Thyroid gland (tissue), 4 donors: Measurements from ENCODE around the gene RNF11. TPM values are rescaled to one million over a fixed set of nuclear protein-coding genes. Genes with fewer than 3 reads are reported as not detected.

Experiments used
- DNase-seq, 2 donors: peaks; one replicate each; pipeline ENCODE4 v3.0.0-alpha.2; 2019
- H3K27ac ChIP-seq, 3 donors: fragments of 200-600 bp; sonication (generic); 1 replicate in 2 of 3; 2 replicates in 1 of 3; pipeline ENCODE4 v1.5.1; 2016 to 2019; ENCODE audit warnings: mild to moderate bottlenecking in 1 of 3, moderate library complexity in 1 of 3
- H3K27me3 ChIP-seq: fragments of 200-600 bp; sonication (generic); one replicate; pipeline ENCODE4 v1.5.1; 2019
- H3K36me3 ChIP-seq, 2 donors: fragments of 200-600 bp; sonication (generic); one replicate each; pipeline ENCODE4 v1.5.1; 2016 to 2019
- H3K4me1 ChIP-seq, 2 donors: fragments of 200-600 bp; sonication (generic); one replicate each; pipeline ENCODE4 v1.5.1; 2017 to 2019
- H3K4me3 ChIP-seq, 3 donors: fragments of 200-600 bp; sonication (generic); replicated peaks in 1 of 3; 1 replicate in 2 of 3; 2 replicates in 1 of 3; pipeline ENCODE4 v1.5.1; 2016; ENCODE audit warnings: mild to moderate bottlenecking in 1 of 3
- H3K9me3 ChIP-seq: fragments of 200-600 bp; sonication (generic); one replicate; pipeline ENCODE4 v1.5.1; 2017
- CTCF ChIP-seq, 6 experiments: fragments of 200-600 bp in 3 of 6; fragments of 450-650 bp in 3 of 6; sonication (generic) in 3 of 6; IDR thresholded peaks; one replicate each; pipeline ENCODE4 v1.5.1; 2016 to 2019; ENCODE audit warnings: antibody characterized with exemption in 6 of 6, mild to moderate bottlenecking in 2 of 6, inconsistent platforms in 1 of 6, moderate library complexity in 1 of 6
- POLR2A ChIP-seq, 2 donors: fragments of 450-650 bp; IDR thresholded peaks; one replicate each; pipeline ENCODE4 v1.6.1; 2017; ENCODE audit warnings: antibody characterized with exemption in 2 of 2, mild to moderate bottlenecking in 2 of 2, moderate library complexity in 1 of 2
- WGBS, 2 donors: methylation state at CpG; one replicate each; pipeline ENCODE4 v1.1.5; 2017; 5-methylcytosine and 5-hydroxymethylcytosine counted together
- intact Hi-C: fragments of 100-400 bp; cut with DNase I; formaldehyde crosslinking; loops from one replicate; pipeline ENCODE4 v1.15.1; 2023
- total RNA-seq, 4 donors: library from RNA; depleted of rRNA; stranded (reverse); fragments of >200 nt; gene quantifications; one replicate each; pipeline ENCODE4 v1.2.3, GENCODE V29; 2016

Gene RNF11
- total RNA-seq, 4 donors from 2014 or later: 113 to 134 (median 115) TPM

- 95 to 97% methylated on average over 4 of the region's 4 CpGs for WGBS, 2 donors
- H3K9me3 ChIP-seq: no peaks in the 10 kb centered on the region
- H3K36me3 ChIP-seq: no peaks in the 10 kb centered on the region
- no peak overlapping the region for H3K27ac ChIP-seq
- no peak for DNase-seq
- intact Hi-C loops: no loop called here
- H3K4me3 ChIP-seq: no peak overlapping the region
- H3K4me1 ChIP-seq: peaks cover 32 to 52% of the 10 kb centered on the region in 2 donors
- TF ChIP-seq CTCF (IDR thresholded peaks at IDR 0.05) (no peak), POLR2A (IDR thresholded peaks at IDR 0.05) (no peak)
- no peaks in the 10 kb centered on the region for H3K27me3 ChIP-seq
Measured at GRCh38 chr1:51263147-51263877, 27.2 kb downstream of the RNF11 start.

DNA sequence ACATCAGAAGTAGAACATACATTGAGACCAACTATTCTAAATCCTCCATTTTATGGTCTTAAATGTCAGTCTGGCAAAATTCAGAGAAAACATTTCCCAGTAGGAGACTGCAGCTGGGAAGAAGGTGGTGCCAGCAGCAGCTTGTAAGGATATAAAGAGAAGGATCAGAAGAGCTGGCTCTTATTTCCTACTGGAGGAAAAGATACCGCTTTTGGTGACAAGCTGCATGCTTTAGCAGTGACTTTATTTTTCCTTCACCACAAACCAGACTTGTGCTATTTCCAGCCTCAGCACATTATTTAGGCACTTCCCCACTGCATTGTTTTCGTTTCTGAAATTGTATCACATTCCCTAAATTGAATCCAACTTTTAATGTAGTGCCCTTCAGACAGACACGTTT is 28.4 kb downstream of the RNF11 start:
- peaks cover 26 to 51% of the 10 kb centered on the region in 2 donors for H3K4me1 ChIP-seq
- intact Hi-C loops: no loop called here
- 47 to 62% methylated on average over 3 of the region's 3 CpGs for WGBS, 2 donors
- no peak overlapping the region for H3K27ac ChIP-seq
- no peaks in the 10 kb centered on the region for H3K36me3 ChIP-seq
- no peak for DNase-seq
- H3K4me3 ChIP-seq: no peak overlapping the region
- H3K27me3 ChIP-seq: no peaks in the 10 kb centered on the region
- TF ChIP-seq CTCF (IDR thresholded peaks at IDR 0.05) (no peak), POLR2A (IDR thresholded peaks at IDR 0.05) (no peak)
- H3K9me3 ChIP-seq: no peaks in the 10 kb centered on the region

DNA sequence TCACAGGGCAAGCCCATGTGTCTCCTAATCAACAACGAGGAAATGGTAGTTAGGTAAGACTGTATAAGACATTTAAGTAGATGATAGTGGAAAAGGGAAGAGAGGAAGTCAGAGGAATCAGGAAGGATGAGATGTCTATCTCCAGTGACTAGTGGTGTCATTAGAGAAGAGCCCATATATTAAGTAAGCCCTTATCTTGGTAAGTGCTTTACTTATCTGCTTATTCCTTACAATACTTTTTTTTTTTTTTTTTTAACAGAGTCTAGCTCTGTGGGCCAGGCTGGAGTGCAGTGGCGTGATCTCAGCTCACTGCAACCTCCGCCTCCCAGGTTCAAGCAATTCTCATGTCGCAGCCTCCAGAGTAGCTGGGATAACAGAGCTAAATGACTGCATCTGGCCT is 29.5 kb downstream of the RNF11 start:
- no peaks in the 10 kb centered on the region for H3K27me3 ChIP-seq
- no peaks in the 10 kb centered on the region for H3K9me3 ChIP-seq
- WGBS, 2 donors: 90 to 94% methylated on average over 4 of the region's 4 CpGs
- DNase-seq: no peak
- intact Hi-C loops: no loop called here
- H3K27ac ChIP-seq: no peak overlapping the region
- no peak for TF ChIP-seq CTCF (IDR thresholded peaks at IDR 0.05)
- TF ChIP-seq POLR2A (IDR thresholded peaks at IDR 0.05): no peak
- H3K36me3 ChIP-seq: peaks cover 0 to 3% of the 10 kb centered on the region in 2 donors
- H3K4me1 ChIP-seq: peaks cover 22 to 51% of the 10 kb centered on the region in 2 donors
- H3K4me3 ChIP-seq: no peak overlapping the region

DNA sequence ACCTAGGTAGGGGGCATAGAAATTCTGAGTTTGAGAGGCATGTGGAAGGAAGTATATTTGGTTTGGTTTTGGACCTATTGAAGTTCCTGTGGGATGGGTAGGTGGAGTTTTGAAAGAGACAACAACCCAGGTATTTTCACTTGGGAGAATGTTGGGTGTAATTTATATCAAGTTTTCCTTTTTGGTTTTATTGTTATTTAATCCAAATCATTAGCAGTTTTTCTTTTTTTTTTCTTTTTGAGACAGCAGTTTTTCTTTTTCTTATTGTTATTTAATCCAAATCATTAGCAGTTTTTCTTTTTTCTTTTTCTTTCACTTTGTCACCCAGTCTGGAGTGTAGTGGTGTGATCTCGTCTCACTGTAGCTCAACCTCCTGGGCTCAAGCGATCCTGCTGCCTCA is 30.1 kb downstream of the RNF11 start:
- DNase-seq: no peak
- peaks cover 16 to 49% of the 10 kb centered on the region in 2 donors for H3K4me1 ChIP-seq
- 97 to 100% methylated on average over 2 of the region's 2 CpGs for WGBS, 2 donors
- no peak overlapping the region for H3K4me3 ChIP-seq
- H3K27me3 ChIP-seq: no peaks in the 10 kb centered on the region
- no peaks in the 10 kb centered on the region for H3K9me3 ChIP-seq
- intact Hi-C loops: no loop called here
- H3K27ac ChIP-seq: no peak overlapping the region
- TF ChIP-seq POLR2A (IDR thresholded peaks at IDR 0.05) (no peak), CTCF (IDR thresholded peaks at IDR 0.05) (no peak)
- peaks cover 0 to 8% of the 10 kb centered on the region in 2 donors for H3K36me3 ChIP-seq

DNA sequence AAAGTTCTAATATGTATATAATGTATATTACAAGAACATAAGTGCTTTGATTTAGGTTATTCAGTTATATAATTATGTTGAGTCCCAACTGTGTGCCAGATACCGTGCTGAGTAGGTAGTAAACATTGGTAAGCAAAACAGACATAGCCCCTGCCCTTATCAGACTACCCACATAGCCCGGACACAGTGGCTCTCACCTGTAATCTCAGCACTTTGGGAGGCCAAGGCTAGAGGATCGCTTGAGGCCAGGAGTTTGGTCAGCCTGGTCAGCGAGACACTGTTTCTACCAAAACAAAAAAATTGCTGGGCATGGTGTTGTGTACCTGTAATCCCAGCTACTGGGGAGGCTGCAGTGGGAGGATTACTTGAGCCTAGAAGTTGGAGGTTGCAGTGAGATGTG is 30.7 kb downstream of the RNF11 start:
- Histone ChIP-seq H3K9me3 (no peaks in the 10 kb centered on the region), H3K36me3 (peaks cover 0 to 8% of the 10 kb centered on the region in 2 donors), H3K27ac (no peak overlapping the region), H3K27me3 (no peaks in the 10 kb centered on the region), H3K4me1 (peaks cover 12 to 43% of the 10 kb centered on the region in 2 donors), H3K4me3 (no peak overlapping the region)
- TF ChIP-seq POLR2A (IDR thresholded peaks at IDR 0.05): no peak
- no peak for TF ChIP-seq CTCF (IDR thresholded peaks at IDR 0.05)
- 97 to 99% methylated on average over 4 of the region's 4 CpGs for WGBS, 2 donors
- DNase-seq: no peak
- intact Hi-C loops: no loop called here
